Right atrium auricular region (tissue), 2 donors: ENCODE data around the gene TTC39C. TPM values are rescaled to one million over a fixed set of nuclear protein-coding genes. Genes with fewer than 3 reads are reported as not detected.

ENCODE experiments used
- DNase-seq: peaks from one replicate; pipeline ENCODE4 v3.0.0-alpha.2; 2019; ENCODE audit warnings: low spot score
- H3K27ac ChIP-seq, 2 donors: fragments of 200-600 bp; sonication (generic); 1 replicate in 1 of 2; 2 replicates in 1 of 2; pipeline ENCODE4 v1.5.1; 2016 to 2019
- H3K27me3 ChIP-seq, 2 donors: fragments of 200-600 bp; sonication (generic); one replicate each; pipeline versions ENCODE4 v1.5.1 to v1.6.0; 2017 to 2019
- H3K36me3 ChIP-seq: fragments of 200-600 bp; sonication (generic); one replicate; pipeline ENCODE4 v1.5.1; 2016
- H3K4me1 ChIP-seq, 2 donors: fragments of 200-600 bp; sonication (generic); one replicate each; pipeline versions ENCODE4 v1.5.1 to v1.6.0; 2017 to 2019
- H3K4me3 ChIP-seq, 2 donors: fragments of 200-600 bp; sonication (generic); 1 replicate in 1 of 2; 2 replicates in 1 of 2; pipeline ENCODE4 v1.5.1; 2017 to 2019; ENCODE audit warnings: mild to moderate bottlenecking in 1 of 2, moderate library complexity in 1 of 2
- H3K9me3 ChIP-seq, 2 donors: fragments of 200-600 bp; sonication (generic); one replicate each; pipeline ENCODE4 v1.5.1; 2019
- CTCF ChIP-seq, 2 donors: fragments of 200-600 bp; sonication (generic); IDR thresholded peaks; one replicate each; pipeline ENCODE4 v1.5.1; 2019; ENCODE audit warnings: antibody characterized with exemption in 2 of 2
- total RNA-seq, 2 donors: library from RNA; depleted of rRNA; stranded (reverse); fragments of >200 nt; gene quantifications; one replicate each; pipeline ENCODE4 v1.1.0, GENCODE V29; 2016

Gene TTC39C
- total RNA-seq, 2 donors from 2014 or later = 4.2 to 10.3 TPM

- H3K4me3 ChIP-seq = no peak overlapping the region
These were observed 3.8 kb downstream of the TTC39C start for GRCh38 chr18:24018299-24018886.

GRCh38 chr18:24019641-24020331 lies 5.2 kb downstream of the TTC39C start:
- no peak overlapping the region for H3K4me3 ChIP-seq
- no peaks in the 10 kb centered on the region for H3K36me3 ChIP-seq
- no peak for DNase-seq
- no peak for TF ChIP-seq CTCF (IDR thresholded peaks at IDR 0.05)
- no peaks in the 10 kb centered on the region for H3K27me3 ChIP-seq
- H3K27ac ChIP-seq = no peak overlapping the region
- H3K4me1 ChIP-seq = peaks cover 0 to 8% of the 10 kb centered on the region in 2 donors
- H3K9me3 ChIP-seq = no peaks in the 10 kb centered on the region

More at GRCh38 chr18:24018299-24018886, 3.8 kb downstream of the TTC39C start:
- H3K4me1 ChIP-seq = peaks cover 0 to 8% of the 10 kb centered on the region in 2 donors
- no peaks in the 10 kb centered on the region for H3K27me3 ChIP-seq
- H3K36me3 ChIP-seq = no peaks in the 10 kb centered on the region
- no peak for TF ChIP-seq CTCF (IDR thresholded peaks at IDR 0.05)
- no peak for DNase-seq
- H3K27ac ChIP-seq = no peak overlapping the region
- no peaks in the 10 kb centered on the region for H3K9me3 ChIP-seq

- Histone ChIP-seq H3K27ac (no peak overlapping the region), H3K27me3 (no peaks in the 10 kb centered on the region), H3K4me3 (no peak overlapping the region), H3K36me3 (no peaks in the 10 kb centered on the region), H3K4me1 (no peaks in the 10 kb centered on the region), H3K9me3 (no peaks in the 10 kb centered on the region)
- TF ChIP-seq CTCF (IDR thresholded peaks at IDR 0.05) = no peak
- DNase-seq = no peak
These were observed 7.0 kb downstream of the TTC39C start for GRCh38 chr18:24021505-24021904.

- no peaks in the 10 kb centered on the region for H3K9me3 ChIP-seq
- H3K36me3 ChIP-seq = no peaks in the 10 kb centered on the region
- H3K27ac ChIP-seq = no peak overlapping the region
- H3K4me3 ChIP-seq = no peak overlapping the region
- DNase-seq = no peak
- no peak for TF ChIP-seq CTCF (IDR thresholded peaks at IDR 0.05)
- no peaks in the 10 kb centered on the region for H3K4me1 ChIP-seq
- no peaks in the 10 kb centered on the region for H3K27me3 ChIP-seq
These were observed 7.6 kb downstream of the TTC39C start for GRCh38 chr18:24022161-24022560.

GRCh38 chr18:24023185-24023814 lies 8.7 kb downstream of the TTC39C start:
- DNase-seq = no peak
- no peaks in the 10 kb centered on the region for H3K9me3 ChIP-seq
- H3K27ac ChIP-seq = no peak overlapping the region
- no peak overlapping the region for H3K4me3 ChIP-seq
- H3K27me3 ChIP-seq = no peaks in the 10 kb centered on the region
- peaks cover 0 to 5% of the 10 kb centered on the region in 2 donors for H3K4me1 ChIP-seq
- no peaks in the 10 kb centered on the region for H3K36me3 ChIP-seq
- no peak for TF ChIP-seq CTCF (IDR thresholded peaks at IDR 0.05)
